Activated B cell treated with CpG ODN at 0.5 μM for 24 hours (primary cell): ENCODE results near the gene AGAP1. TPM values are rescaled to one million over a fixed set of nuclear protein-coding genes. Genes with fewer than 3 reads are reported as not detected.

ENCODE experiments used
- ATAC-seq: fragments of 200-7000 bp; cut with Tn5 transposase; one replicate; pipeline ENCODE4 v1.10.0; 2021; ENCODE audit warnings: low read depth, mild to moderate bottlenecking, moderate library complexity
- CTCF ChIA-PET: fragments of 350-600 bp; sonication (Branson Sonifier 250); formaldehyde crosslinking; loops from one replicate; lab custom pipeline; 2021; ENCODE audit warnings: antibody characterized with exemption; lab: Charles Lee
- POLR2A ChIA-PET: fragments of 350-600 bp; sonication (Branson Sonifier 250); formaldehyde crosslinking; loops from one replicate; lab custom pipeline; 2021; ENCODE audit warnings: antibody characterized with exemption; lab: Charles Lee
- DNase-seq: peaks from one replicate; pipeline ENCODE4 v3.0.0; 2022
- H3K27ac Mint-ChIP-seq: one replicate; pipeline ENCODE4 v1.8.0; 2020; ENCODE audit warnings: mixed read lengths
- H3K27me3 Mint-ChIP-seq: one replicate; pipeline ENCODE4 v1.8.0; 2021; ENCODE audit warnings: mixed read lengths
- H3K36me3 Mint-ChIP-seq: one replicate; pipeline ENCODE4 v1.8.0; 2021; ENCODE audit warnings: low read depth, mixed read lengths
- H3K4me1 Mint-ChIP-seq: one replicate; pipeline ENCODE4 v1.8.0; 2021; ENCODE audit warnings: mixed read lengths
- H3K4me3 Mint-ChIP-seq: one replicate; pipeline ENCODE4 v1.8.0; 2020; ENCODE audit warnings: mild to moderate bottlenecking, mixed read lengths
- H3K9me3 Mint-ChIP-seq: one replicate; pipeline ENCODE4 v1.8.0; 2020; ENCODE audit warnings: mixed read lengths
- CTCF ChIP-seq: fragments of 200-600 bp; IDR thresholded peaks from one replicate; pipeline ENCODE4 v1.8.0; 2022; ENCODE audit warnings: antibody characterized with exemption, mild to moderate bottlenecking
- intact Hi-C: fragments of 100-400 bp; cut with micrococcal nuclease; formaldehyde crosslinking; loops from one replicate; pipeline ENCODE4 v1.15.1; 2024
- total RNA-seq: library from RNA; stranded (reverse); gene quantifications from 2 replicates; pipeline ENCODE4 v1.2.3, GENCODE V29; 2022

AGAP1 gene
- total RNA-seq, 1 donor from 2014 or later: not detected

GRCh38 chr2:235693279-235693678, 199.4 kb downstream of the AGAP1 start:
- POLR2A ChIA-PET: interaction anchor here (0.5 kb wide), 1 partner anchor 1413 kb away, joined by 4 read pairs; no protein-coding TSS in a partner anchor

GRCh38 chr2:235694721-235695601, 201.1 kb downstream of the AGAP1 start:
- intact Hi-C loops: no loop called here
- CTCF ChIA-PET: no interaction called here
- H3K27me3 Mint-ChIP-seq: peaks cover 6% of the 10 kb centered on the region
- H3K4me3 Mint-ChIP-seq: no peak overlapping the region
- no peak for DNase-seq
- no peak overlapping the region for H3K27ac Mint-ChIP-seq
- POLR2A ChIA-PET: no interaction called here
- H3K9me3 Mint-ChIP-seq: no peaks in the 10 kb centered on the region
- no peak for TF ChIP-seq CTCF
- no peaks in the 10 kb centered on the region for H3K36me3 Mint-ChIP-seq
- no peaks in the 10 kb centered on the region for H3K4me1 Mint-ChIP-seq
- no peak for ATAC-seq

More at GRCh38 chr2:235693279-235693678, 199.4 kb downstream of the AGAP1 start:
- intact Hi-C loops: no loop called here
- no peak overlapping the region for H3K27ac Mint-ChIP-seq
- CTCF ChIA-PET: no interaction called here
- H3K9me3 Mint-ChIP-seq: no peaks in the 10 kb centered on the region
- no peak for TF ChIP-seq CTCF
- DNase-seq: no peak
- no peaks in the 10 kb centered on the region for H3K36me3 Mint-ChIP-seq
- no peak overlapping the region for H3K4me3 Mint-ChIP-seq
- H3K27me3 Mint-ChIP-seq: peaks cover 6% of the 10 kb centered on the region
- H3K4me1 Mint-ChIP-seq: no peaks in the 10 kb centered on the region
- ATAC-seq: no peak

- no peak overlapping the region for H3K27ac Mint-ChIP-seq
- CTCF ChIA-PET: no interaction called here
- DNase-seq (no peak), ATAC-seq (no peak)
- H3K9me3 Mint-ChIP-seq: no peaks in the 10 kb centered on the region
- H3K36me3 Mint-ChIP-seq: no peaks in the 10 kb centered on the region
- TF ChIP-seq CTCF: no peak
- POLR2A ChIA-PET: no interaction called here
- no peak overlapping the region for H3K4me3 Mint-ChIP-seq
- H3K27me3 Mint-ChIP-seq: peaks cover 6% of the 10 kb centered on the region
- no peaks in the 10 kb centered on the region for H3K4me1 Mint-ChIP-seq
- intact Hi-C loops: no loop called here
Observed at GRCh38 chr2:235695602-235695895, 201.7 kb downstream of the AGAP1 start.

- ChIA-PET POLR2A (no interaction called here), CTCF (no interaction called here)
- ATAC-seq (no peak), DNase-seq (no peak)
- intact Hi-C loops: no loop called here
- Mint-ChIP-seq H3K4me1 (no peaks in the 10 kb centered on the region), H3K27ac (no peak overlapping the region), H3K36me3 (no peaks in the 10 kb centered on the region), H3K4me3 (no peak overlapping the region), H3K27me3 (peaks cover 2% of the 10 kb centered on the region), H3K9me3 (no peaks in the 10 kb centered on the region)
- TF ChIP-seq CTCF: no peak
Observed at GRCh38 chr2:235697041-235697440, 203.2 kb downstream of the AGAP1 start.

GRCh38 chr2:235698028-235698427, 204.2 kb downstream of the AGAP1 start:
- no peaks in the 10 kb centered on the region for H3K36me3 Mint-ChIP-seq
- no peak overlapping the region for H3K4me3 Mint-ChIP-seq
- H3K9me3 Mint-ChIP-seq: no peaks in the 10 kb centered on the region
- CTCF ChIA-PET: no interaction called here
- TF ChIP-seq CTCF: no peak
- POLR2A ChIA-PET: no interaction called here
- ATAC-seq: no peak
- no peak overlapping the region for H3K27ac Mint-ChIP-seq
- peaks cover 2% of the 10 kb centered on the region for H3K27me3 Mint-ChIP-seq
- H3K4me1 Mint-ChIP-seq: no peaks in the 10 kb centered on the region
- DNase-seq: no peak
- intact Hi-C loops: no loop called here
